EH (cell line): Measurements from ENCODE around the gene GNG8.

Source experiments
- DNase-seq: peaks from one replicate; pipeline ENCODE4 v3.0.0-alpha.2; 2015; ENCODE audit warnings: low read depth

The GNG8 gene

GRCh38 chr19:46635920-46636761, at the start of gene GNG8:
GNG8 (minus strand) TSS chr19:46636202; CDS start chr19:46634682, 1,520 bp downstream.
- no peak for DNase-seq

GRCh38 chr19:46685189-46685588, 49.2 kb upstream of the GNG8 start:
- no peak for DNase-seq

- DNase-seq, result peak; percentile 31
Measured at GRCh38 chr19:46678110-46678732, 42.2 kb upstream of the GNG8 start.

GRCh38 chr19:46674416-46675178, 38.6 kb upstream of the GNG8 start:
- peak; percentile 29 for DNase-seq

GRCh38 chr19:46670813-46671212, 34.8 kb upstream of the GNG8 start:
- DNase-seq, result peak; percentile 74

GRCh38 chr19:46668662-46669061, 32.7 kb upstream of the GNG8 start:
- DNase-seq, result no peak

- DNase-seq, result no peak
Measured at GRCh38 chr19:46665072-46665471, 29.1 kb upstream of the GNG8 start.

- peak; percentile 91 for DNase-seq
Measured at GRCh38 chr19:46661735-46662592, 26.0 kb upstream of the GNG8 start.

- peak; percentile 100 for DNase-seq
Measured at GRCh38 chr19:46661020-46661731, 25.2 kb upstream of the GNG8 start, which contains the start of gene DACT3. DACT3 (minus strand) TSS chr19:46661182; CDS start chr19:46661064, 118 bp downstream.

GRCh38 chr19:46660551-46661019, 24.6 kb upstream of the GNG8 start:
- no peak for DNase-seq

GRCh38 chr19:46660008-46660517, 24.1 kb upstream of the GNG8 start:
- peak; percentile 21 for DNase-seq

GRCh38 chr19:46659151-46660007, 23.4 kb upstream of the GNG8 start:
- DNase-seq, result peak; percentile 59

GRCh38 chr19:46656541-46656940, 20.5 kb upstream of the GNG8 start:
- DNase-seq, result no peak

GRCh38 chr19:46654621-46655152, 18.7 kb upstream of the GNG8 start:
- DNase-seq, result no peak

GRCh38 chr19:46650445-46650844, 14.4 kb upstream of the GNG8 start:
- DNase-seq, result no peak

GRCh38 chr19:46648961-46649960, 13.3 kb upstream of the GNG8 start:
- DNase-seq, result no peak

- no peak for DNase-seq
Measured at GRCh38 chr19:46648060-46648960, 12.3 kb upstream of the GNG8 start.
